Jurkat, Clone E6-1 (cell line): ENCODE data around the gene AKIRIN1.
A peak's percentile ranks its signal among the peaks of the same experiment; 100 is the strongest.
"Not testable (repeated sequence)": the region's sequence is repeated elsewhere in the genome, so short reads cannot be mapped to it uniquely, and the experiment has no call there.

Source experiments
- DNase-seq: peaks from one replicate; pipeline ENCODE4 v3.0.0-alpha.2; 2011; ENCODE audit warnings: low read depth, low spot score
- H3K4me3 ChIP-seq: 2 replicates; pipeline ENCODE4 v1.5.1; 2011; ENCODE audit warnings: mild to moderate bottlenecking, low read length, control low read depth, moderate library complexity

Gene AKIRIN1

DNA sequence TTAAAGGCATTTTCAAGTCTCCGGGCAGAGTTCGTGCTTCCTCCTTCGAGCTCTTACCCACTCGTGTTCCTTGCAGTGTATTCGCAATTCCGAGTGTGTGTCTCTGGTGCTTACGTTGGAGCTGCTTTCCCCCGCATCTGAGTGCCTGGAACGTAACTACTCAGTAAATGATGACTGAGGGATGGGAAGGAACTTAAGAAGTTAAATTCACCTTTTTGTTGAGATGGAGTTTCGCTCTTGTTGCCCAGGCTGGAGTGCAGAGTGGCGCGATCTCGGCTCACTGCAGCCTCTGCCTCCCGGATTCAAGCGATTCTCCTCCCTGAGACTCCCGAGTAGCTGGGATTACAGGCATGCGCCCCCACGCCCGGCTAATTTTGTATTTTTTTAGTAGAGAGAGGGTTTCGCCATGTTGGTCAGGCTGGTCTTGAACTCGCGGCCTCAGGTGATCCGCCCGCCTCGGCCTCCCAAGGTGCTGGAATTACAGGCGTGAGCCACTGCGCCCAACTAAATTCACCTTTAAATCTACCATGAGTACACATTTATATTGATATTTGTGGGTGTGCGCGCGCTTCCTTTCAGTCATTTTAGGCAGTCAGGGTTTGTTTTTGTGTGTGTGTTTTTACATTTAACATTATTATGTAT is 35.9 kb downstream of the AKIRIN1 start:
- DNase-seq, result no peak
- peak overlapping the region; percentile 99 for H3K4me3 ChIP-seq

DNA sequence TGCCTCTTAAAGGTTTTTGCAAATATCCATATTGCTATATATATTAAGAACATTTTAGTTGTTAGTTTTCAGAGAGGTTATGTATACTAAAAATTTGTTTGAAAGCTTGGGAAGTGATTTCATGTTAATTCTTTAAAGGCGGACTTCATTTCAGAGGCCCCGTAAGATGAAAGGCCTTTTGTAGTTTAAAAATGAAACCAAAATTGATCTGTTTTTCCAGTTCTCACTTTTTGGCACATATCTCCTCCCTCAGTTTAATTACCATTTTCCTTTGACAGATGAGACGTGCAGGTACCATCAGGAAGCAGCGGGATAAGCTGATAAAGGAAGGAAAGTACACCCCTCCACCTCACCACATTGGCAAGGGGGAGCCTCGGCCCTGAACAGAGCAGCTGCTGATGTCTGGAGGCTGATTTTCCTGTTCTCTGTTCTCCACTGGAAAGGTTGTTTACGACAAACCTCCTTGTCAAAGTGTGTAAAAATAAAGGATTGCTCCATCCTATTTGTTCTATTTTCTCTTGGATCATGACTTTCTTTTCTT is 43.1 kb downstream of the AKIRIN1 start:
- no peak overlapping the region for H3K4me3 ChIP-seq
- peak; percentile 12 for DNase-seq

DNA sequence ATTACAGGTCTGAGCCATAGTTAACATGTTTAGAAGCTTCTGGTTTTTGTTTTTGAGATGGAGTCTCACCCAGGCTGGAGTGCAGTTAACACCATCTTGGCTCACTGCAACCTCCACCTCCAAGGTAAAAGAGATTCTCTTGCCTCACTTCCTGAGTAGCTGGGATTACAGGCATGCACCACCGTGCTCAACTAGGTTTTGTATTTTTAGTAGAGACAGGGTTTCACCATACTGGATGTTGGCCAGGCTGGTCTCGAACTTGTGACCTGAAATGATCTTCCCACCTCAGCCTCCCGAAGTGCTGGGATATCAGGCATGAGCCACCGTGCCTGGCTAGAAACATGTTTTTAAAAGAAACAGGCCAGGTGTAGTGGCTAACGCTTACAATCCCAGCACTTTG is 45.6 kb downstream of the AKIRIN1 start:
- DNase-seq, result no peak
- H3K4me3 ChIP-seq, result no peak overlapping the region

DNA sequence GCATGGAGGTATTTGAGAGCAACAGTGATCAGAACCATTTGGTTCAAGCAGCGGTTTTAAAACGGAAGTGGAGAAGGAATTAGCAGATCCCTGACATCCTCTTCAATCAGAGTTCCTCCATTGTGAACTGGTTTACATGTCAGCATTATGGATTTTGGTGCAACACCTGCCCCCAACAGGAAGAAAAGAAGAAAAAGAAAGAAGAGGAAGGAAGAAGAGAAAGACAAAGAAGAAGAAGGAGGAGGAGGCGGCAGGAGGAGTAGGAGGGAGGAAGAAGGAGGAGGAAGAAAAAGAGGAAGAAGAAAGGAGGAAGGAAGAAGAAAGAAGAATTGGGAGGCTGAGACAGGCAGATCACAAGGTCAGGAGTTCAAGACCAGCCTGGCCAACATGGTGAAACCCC is 52.4 kb downstream of the AKIRIN1 start:
- no peak for DNase-seq
- H3K4me3 ChIP-seq, result no peak overlapping the region

DNA sequence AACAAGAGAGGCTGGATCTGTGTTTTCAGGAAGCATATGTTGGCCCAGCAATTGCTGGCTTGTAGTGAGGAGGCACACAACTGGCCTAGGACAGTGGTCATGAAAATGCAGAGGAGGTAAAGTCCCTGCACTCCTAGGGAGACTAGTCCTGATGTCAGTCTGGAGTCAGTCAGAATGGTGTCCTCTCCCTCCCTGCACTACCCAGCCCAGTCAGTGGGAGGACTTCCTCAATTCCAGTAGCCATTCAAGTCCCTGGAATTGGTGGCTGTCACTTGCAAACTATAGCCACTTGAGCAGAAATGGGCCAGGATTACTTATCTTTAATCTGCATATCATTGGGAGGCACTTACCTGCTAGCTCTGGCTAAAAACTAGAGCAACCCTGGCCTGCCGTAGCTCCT is 53.7 kb downstream of the AKIRIN1 start:
- no peak overlapping the region for H3K4me3 ChIP-seq
- no peak for DNase-seq

DNA sequence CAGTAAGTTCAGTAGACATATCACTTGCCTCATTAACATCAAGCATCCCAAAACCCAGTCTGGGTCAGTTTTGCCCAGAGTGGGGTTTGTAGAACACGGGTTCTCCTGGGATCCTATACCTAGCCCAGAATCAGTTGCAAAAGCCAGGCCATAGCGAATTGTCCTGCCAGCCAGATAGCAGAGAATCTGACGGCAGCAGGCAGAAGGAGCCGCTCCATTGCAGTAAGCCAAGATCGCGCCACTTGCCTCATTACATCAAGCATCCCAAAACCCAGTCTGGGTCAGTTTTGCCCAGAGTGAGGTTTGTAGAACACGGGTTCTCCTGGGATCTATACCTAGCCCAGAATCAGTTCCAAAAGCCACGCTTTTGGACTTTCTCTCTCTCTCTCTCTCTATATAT is 54.2 kb downstream of the AKIRIN1 start:
- DNase-seq, result no peak
- no peak overlapping the region for H3K4me3 ChIP-seq

DNA sequence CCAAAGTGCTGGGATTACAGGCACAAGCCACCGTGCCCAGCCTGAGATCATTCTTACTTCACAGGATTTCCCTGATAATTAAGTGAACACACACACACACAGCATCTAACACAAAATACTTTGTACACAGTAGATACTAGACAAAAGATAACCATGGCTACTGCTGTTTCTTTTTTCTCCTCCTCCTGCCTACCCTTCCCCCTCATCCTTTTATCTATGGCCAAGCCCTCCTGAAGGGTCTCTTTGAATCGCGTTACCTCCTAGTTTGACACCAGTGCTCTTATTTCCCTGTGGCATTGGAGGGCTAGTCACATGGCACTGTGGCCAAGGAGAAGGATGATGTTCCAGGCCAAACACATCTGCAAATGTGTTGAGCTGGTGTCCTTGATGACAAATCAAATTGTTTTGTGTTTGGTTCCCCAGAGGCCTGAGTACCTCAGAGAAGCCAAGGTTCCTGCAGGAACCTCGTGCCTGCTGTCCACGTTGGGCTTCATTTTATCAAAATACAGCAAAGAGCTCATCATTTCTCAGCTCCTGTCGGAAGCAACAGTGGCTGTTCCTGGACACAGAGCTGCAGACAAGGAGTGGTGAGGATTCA is 55.6 kb downstream of the AKIRIN1 start:
- DNase-seq, result no peak

DNA sequence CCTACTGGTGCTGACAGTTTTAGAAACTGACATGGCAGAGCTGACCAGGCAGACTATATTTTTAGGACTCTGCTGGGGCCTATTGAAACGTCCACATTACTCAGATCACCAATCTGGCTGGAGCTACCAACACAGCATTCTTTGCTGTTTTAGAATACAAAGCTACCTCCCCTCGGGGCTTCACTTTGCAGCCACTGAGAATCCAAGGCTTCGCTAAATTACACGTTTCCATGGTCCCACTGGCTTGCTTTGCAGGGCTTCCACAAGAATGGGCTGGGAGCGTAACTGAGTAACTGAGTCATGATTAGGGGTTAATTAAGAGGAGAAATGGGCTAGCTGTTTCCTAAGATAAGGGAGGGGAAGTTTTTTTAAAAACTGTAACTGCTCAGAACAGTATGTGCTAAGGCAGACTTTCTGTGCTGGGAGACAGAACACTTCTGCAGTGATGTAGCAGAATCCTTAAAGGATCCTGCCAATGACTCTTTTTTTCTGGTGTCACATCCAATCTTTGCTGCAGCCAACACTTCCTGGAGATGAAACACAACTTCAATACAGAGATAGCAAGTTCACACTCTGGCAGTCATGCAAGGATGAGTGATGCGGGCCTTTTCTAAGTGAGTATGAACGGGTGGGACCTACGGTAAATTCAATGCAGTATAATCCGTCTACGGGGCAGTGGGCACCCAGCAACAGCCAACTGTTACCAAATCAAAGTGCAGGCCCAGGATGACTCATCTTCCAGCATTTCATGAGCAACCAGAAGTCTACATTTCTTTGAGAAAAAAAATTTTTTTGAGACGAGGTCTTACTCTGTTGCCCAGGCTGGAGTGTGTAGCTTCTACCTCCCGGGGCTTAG is 56.5 kb downstream of the AKIRIN1 start:
- DNase-seq, result no peak
- no peak overlapping the region for H3K4me3 ChIP-seq

More for the DNA sequence above, 55.6 kb downstream of the AKIRIN1 start:
- H3K4me3 ChIP-seq, result no peak overlapping the region

DNA sequence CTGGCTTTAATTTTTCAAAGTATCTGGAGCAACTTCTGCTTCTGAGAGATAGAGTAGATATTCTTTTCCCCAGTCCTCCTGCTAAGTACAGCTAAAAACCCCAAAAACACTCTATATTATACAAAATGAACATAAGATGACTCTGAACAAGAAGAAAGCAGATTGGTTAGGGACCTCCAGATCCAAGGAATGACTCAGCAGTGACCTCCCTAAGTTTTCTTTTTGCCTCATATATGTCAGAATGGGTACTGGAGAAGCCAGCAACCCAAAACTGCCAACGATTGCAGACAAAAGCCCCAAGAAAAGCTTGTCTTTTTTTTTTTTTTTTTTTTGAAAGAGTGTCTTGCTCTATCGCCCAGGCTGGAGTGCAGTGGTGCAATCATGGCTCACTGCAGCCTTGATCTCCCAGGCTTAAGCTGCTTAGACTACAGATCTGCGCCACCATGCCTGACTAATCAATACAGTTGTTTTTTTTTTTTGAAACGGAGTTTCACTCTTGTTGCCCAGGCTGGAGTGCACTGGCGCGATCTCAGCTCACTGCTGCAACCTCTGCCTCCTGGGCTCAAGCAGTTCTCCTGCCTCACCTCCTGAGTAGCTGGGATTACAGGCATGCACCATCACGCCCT is 57.8 kb downstream of the AKIRIN1 start:
- DNase-seq, result no peak
- H3K4me3 ChIP-seq, result no peak overlapping the region

DNA sequence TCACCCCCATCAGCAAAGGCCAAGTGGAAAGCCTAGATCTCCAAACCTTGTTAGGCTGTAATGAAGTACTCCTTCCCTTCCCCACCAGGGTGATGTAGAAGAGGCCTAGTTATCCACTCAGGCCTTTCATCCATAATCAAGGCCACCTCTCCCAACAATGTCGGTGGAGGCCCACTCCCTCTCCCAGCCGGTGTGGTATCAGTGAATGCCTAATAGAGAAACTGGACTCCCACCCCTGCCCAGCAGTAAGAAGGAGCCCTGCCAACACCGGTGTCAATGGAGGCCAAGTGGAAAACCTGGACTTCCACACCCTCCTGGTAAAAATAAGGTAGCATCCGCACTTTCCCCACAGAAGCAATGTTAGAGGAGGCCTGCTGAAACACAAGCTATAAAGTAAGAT is 58.9 kb downstream of the AKIRIN1 start:
- no peak overlapping the region for H3K4me3 ChIP-seq
- DNase-seq, result no peak

DNA sequence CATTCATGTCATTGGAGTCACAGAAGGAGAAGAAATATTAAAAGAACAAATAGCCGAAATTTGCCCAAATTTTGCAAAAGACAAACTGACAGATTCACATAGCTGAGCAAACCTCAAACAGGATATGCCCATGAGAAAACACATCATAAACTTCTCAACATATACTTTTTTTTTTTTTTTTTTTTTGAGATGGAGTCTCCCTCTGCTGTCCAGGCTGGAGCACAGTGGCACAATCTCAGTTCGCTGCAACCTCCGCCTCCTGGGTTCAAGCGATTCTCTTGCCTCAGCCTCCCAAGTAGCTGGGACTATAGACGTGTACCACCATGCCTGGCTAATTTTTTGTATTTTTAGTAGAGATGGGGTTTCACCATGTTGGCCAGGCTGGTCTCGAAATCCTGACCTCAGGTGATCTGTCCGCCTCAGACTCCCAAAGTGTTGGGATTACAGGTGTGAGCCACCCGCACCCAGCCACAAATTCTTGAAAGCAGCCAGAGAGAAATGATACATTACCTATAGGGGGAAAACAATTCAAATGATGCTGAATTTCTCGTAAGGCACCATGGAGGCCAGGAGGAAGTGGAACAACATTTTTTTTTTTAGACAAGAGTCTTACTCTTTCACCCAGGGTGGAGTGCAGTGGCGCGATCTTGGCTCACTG is 60.2 kb downstream of the AKIRIN1 start:
- DNase-seq, H3K4me3 ChIP-seq: not testable (repeated sequence)

DNA sequence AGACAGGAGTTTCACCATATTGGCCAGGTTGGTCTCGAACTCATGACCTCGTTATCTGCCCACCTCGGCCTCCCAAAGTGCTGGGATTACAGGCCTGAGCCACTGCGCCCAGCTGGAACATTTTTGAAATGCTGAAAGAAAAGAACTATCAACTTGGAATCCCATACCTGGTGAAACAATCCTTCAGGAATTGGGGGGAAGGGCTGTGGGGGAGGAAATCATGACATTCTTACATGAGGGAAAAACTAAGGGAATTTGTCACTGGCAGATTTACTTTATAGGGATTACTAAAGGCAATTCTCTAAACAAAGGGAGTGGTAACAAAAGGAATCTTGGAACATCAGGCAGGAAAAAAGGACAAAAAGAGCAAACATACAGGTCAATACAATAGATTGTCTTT is 60.9 kb downstream of the AKIRIN1 start:
- H3K4me3 ChIP-seq, result no peak overlapping the region
- no peak for DNase-seq

DNA sequence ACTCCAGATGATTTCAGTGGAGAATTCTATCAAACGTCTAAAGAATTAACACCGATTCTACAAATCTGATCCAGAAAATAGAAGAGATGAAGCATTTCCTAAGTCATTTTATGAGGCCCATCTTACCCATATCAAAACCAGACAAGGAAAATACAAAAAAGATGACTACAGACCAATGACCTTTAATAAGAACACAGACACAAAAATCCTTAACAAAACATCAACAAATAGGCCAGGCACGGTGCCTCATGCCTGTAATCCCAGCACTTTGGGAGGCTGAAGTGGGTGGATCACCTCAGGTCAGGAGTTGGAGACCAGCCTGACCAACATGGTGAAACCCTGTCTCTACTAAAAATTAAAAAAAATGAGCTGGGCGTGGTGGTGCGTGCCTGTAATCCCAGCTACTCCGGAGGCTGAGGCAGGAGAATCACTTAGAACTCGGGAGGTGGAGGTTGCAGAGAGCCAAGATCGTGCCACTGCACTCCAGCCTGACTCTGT is 64.2 kb downstream of the AKIRIN1 start:
- H3K4me3 ChIP-seq, DNase-seq: not testable (repeated sequence)
